BJ (cell line): ENCODE data around the gene CAPN6. TPM values are rescaled to one million over a fixed set of nuclear protein-coding genes. Genes with fewer than 3 reads are reported as not detected.

ENCODE experiments used
- CTCF ChIA-PET: fragments of 350-600 bp; formaldehyde crosslinking; extraction: SDS; loops from one replicate; lab custom pipeline; 2021; ENCODE audit warnings: antibody characterized with exemption, inconsistent platforms; lab: Yijun Ruan, JAX
- POLR2A ChIA-PET: fragments of 300-600 bp; sonication (Branson Sonifier 250); formaldehyde crosslinking; extraction: SDS; loops from one replicate; lab custom pipeline; 2021; ENCODE audit warnings: antibody characterized with exemption; lab: Charles Lee
- DNase-seq: peaks from one replicate; pipeline ENCODE4 v3.0.0-alpha.2; 2011; ENCODE audit warnings: low read depth
- H3K27me3 ChIP-seq: 2 replicates; pipeline ENCODE4 v1.6.0; 2011; ENCODE audit warnings: low read length; ENCODE audit not compliant: control insufficient read depth, insufficient read depth
- H3K36me3 ChIP-seq: 2 replicates; pipeline ENCODE4 v1.5.1; 2011; ENCODE audit warnings: low read length; ENCODE audit not compliant: control insufficient read depth, insufficient read depth
- H3K4me3 ChIP-seq: 2 replicates; pipeline ENCODE4 v1.5.1; 2011; ENCODE audit warnings: low read depth, mild to moderate bottlenecking, control low read depth, low read length
- CTCF ChIP-seq: IDR thresholded peaks from 2 replicates; pipeline ENCODE4 v1.5.1; 2011; ENCODE audit warnings: low read depth, mild to moderate bottlenecking, control low read depth, inconsistent platforms, low read length, moderate library complexity; ENCODE audit not compliant: insufficient read depth
- polyA plus RNA-seq: library from polyadenylated mRNA; depleted of rRNA; stranded (reverse); fragments of >200 nt; gene quantifications from 2 replicates; pipeline ENCODE4 v1.2.3, GENCODE V29; 2011; rRNA removed

Gene CAPN6
- polyA plus RNA-seq, 1 experiment = not detected

GRCh38 chrX:111216293-111216801, 53.9 kb downstream of the CAPN6 start:
- POLR2A ChIA-PET = no interaction called here
- no peaks in the 10 kb centered on the region for H3K27me3 ChIP-seq
- TF ChIP-seq CTCF = no peak
- H3K36me3 ChIP-seq = no peaks in the 10 kb centered on the region
- no peak overlapping the region for H3K4me3 ChIP-seq
- DNase-seq = no peak
- CTCF ChIA-PET = no interaction called here

- ChIA-PET POLR2A (no interaction called here), CTCF (no interaction called here)
- no peak for DNase-seq
- no peaks in the 10 kb centered on the region for H3K27me3 ChIP-seq
- TF ChIP-seq CTCF = no peak
- H3K4me3 ChIP-seq = no peak overlapping the region
- no peaks in the 10 kb centered on the region for H3K36me3 ChIP-seq
Measured at GRCh38 chrX:111207851-111208250, 62.4 kb downstream of the CAPN6 start.

- DNase-seq = no peak
- no peak for TF ChIP-seq CTCF
- Histone ChIP-seq H3K4me3 (no peak overlapping the region), H3K36me3 (no peaks in the 10 kb centered on the region), H3K27me3 (no peaks in the 10 kb centered on the region)
- POLR2A ChIA-PET = no interaction called here
- CTCF ChIA-PET = no interaction called here
Measured at GRCh38 chrX:111200327-111200726, 70.0 kb downstream of the CAPN6 start.

GRCh38 chrX:111199505-111199904, 70.8 kb downstream of the CAPN6 start:
- no peak for DNase-seq
- H3K27me3 ChIP-seq = no peaks in the 10 kb centered on the region
- H3K36me3 ChIP-seq = no peaks in the 10 kb centered on the region
- no peak for TF ChIP-seq CTCF
- no peak overlapping the region for H3K4me3 ChIP-seq
- POLR2A ChIA-PET = no interaction called here
- CTCF ChIA-PET = no interaction called here

Other genes starting within 250 kb of the CAPN6 start
- gene PAK3, start 174.3 kb downstream of the CAPN6 start, polyA plus RNA-seq = 0.16 TPM in 2 replicates
- not detected in 2 replicates for gene DCX, start 141.7 kb upstream of the CAPN6 start, polyA plus RNA-seq
- gene SERTM2, start 241.2 kb upstream of the CAPN6 start, polyA plus RNA-seq = not detected in 2 replicates